HepG2 (cell line): ENCODE results near the gene TM9SF2. TPM values are rescaled to one million over a fixed set of nuclear protein-coding genes. Genes with fewer than 3 reads are reported as not detected.

Experiments used
- ATAC-seq: fragments of 200-7000 bp; cut with Tn5 transposase; 3 replicates; pipeline ENCODE4 v1.9.1; 2020; ENCODE audit warnings: mild to moderate bottlenecking, moderate library complexity
- BruUV-seq: library from RNA; stranded (reverse); fragments of 400-500 nt; replicated peaks from 2 replicates; lab custom pipeline; 2021; lab: Mats Ljungman, UMichigan
- CTCF ChIA-PET: fragments of 300-600 bp; formaldehyde crosslinking; extraction: SDS; loops from one replicate; lab custom pipeline; 2021; ENCODE audit warnings: low total read pairs, inconsistent platforms, low intra/inter-chr PET ratio; lab: Yijun Ruan, JAX
- POLR2A ChIA-PET: fragments of 350-600 bp; sonication (Branson Sonifier 250); formaldehyde crosslinking; loops from one replicate; lab custom pipeline; 2020; ENCODE audit warnings: antibody characterized with exemption, inconsistent platforms; lab: Yijun Ruan, JAX
- DNase-seq: peaks from one replicate; pipeline ENCODE4 v3.0.0-alpha.2; 2015; ENCODE audit warnings: low spot score
- FAIRE-seq: peaks from 3 replicates; lab custom pipeline; 2011; peaks lifted over from hg19 to GRCh38; lab: Jason Lieb, UNC
- H2AFZ ChIP-seq: one replicate; pipeline ENCODE4 v1.6.1; 2011; ENCODE audit warnings: low read length, inconsistent platforms
- H3K27ac ChIP-seq: fragments of 300-600 bp; 3 replicates; pipeline ENCODE4 v1.8.0; 2011; ENCODE audit warnings: mixed run types, mild to moderate bottlenecking, mixed read lengths, low read length, inconsistent platforms; ENCODE audit not compliant: insufficient read depth; ENCODE audit errors: extremely low read length
- H3K27me3 ChIP-seq, 2 experiments: fragments of 200-600 bp in 1 of 2; 2 replicates in 1 of 2; 3 replicates in 1 of 2; pipeline versions ENCODE4 v1.6.0 to v1.8.0; 2011; ENCODE audit warnings: low read length in 2 of 2, mild to moderate bottlenecking in 2 of 2, moderate library complexity in 2 of 2, inconsistent platforms in 1 of 2; ENCODE audit not compliant: insufficient read depth in 2 of 2, control insufficient read depth in 1 of 2
- H3K36me3 ChIP-seq, 2 experiments: fragments of 200-600 bp in 1 of 2; replicated peaks in 1 of 2; 2 replicates in 1 of 2; 3 replicates in 1 of 2; pipeline versions ENCODE4 v1.5.1 to v1.8.0; 2011; ENCODE audit warnings: low read length in 2 of 2, inconsistent platforms in 1 of 2; ENCODE audit not compliant: insufficient read depth in 2 of 2, control insufficient read depth in 1 of 2
- H3K4me1 ChIP-seq: 2 replicates; pipeline ENCODE4 v1.5.1; 2012; ENCODE audit warnings: low read length, inconsistent platforms; ENCODE audit not compliant: insufficient read depth
- H3K4me2 ChIP-seq: 2 replicates; pipeline ENCODE4 v1.6.0; 2011; ENCODE audit warnings: low read depth, low read length, inconsistent platforms
- H3K4me3 ChIP-seq, 3 experiments: fragments of 200-600 bp in 1 of 3; sonication (generic), shearing (Covaris generic) in 1 of 3; replicated peaks in 1 of 3; 2 replicates each; pipeline ENCODE4 v1.5.1; 2011 to 2016; ENCODE audit warnings: low read length in 3 of 3, inconsistent platforms in 2 of 3, low read depth in 2 of 3, mild to moderate bottlenecking in 2 of 3, control low read depth in 1 of 3, mixed read lengths in 1 of 3; ENCODE audit not compliant: insufficient read depth in 1 of 3
- H3K79me2 ChIP-seq: one replicate; pipeline ENCODE4 v1.6.1; 2011; ENCODE audit warnings: low read length, inconsistent platforms; ENCODE audit not compliant: insufficient read depth
- H3K9ac ChIP-seq: 2 replicates; pipeline ENCODE4 v1.6.0; 2011; ENCODE audit warnings: mild to moderate bottlenecking, low read depth, low read length, inconsistent platforms; ENCODE audit not compliant: insufficient read depth
- H3K9me3 ChIP-seq: 2 replicates; pipeline ENCODE4 v1.5.1; 2012; ENCODE audit warnings: mild to moderate bottlenecking, low read length
- H4K20me1 ChIP-seq: 2 replicates; pipeline ENCODE4 v1.6.0; 2011; ENCODE audit warnings: inconsistent platforms, mild to moderate bottlenecking, low read length, moderate library complexity; ENCODE audit not compliant: insufficient read depth
- GTF2F1 ChIP-seq: fragments of 150-350 bp; IDR thresholded peaks from 2 replicates; pipeline ENCODE4 v1.6.1; 2014; ENCODE audit warnings: low read length
- MNT ChIP-seq: fragments of 450-650 bp; IDR thresholded peaks from 2 replicates; pipeline ENCODE4 v1.6.1; 2016
- SRF ChIP-seq: IDR thresholded peaks from 2 replicates; pipeline ENCODE4 v1.6.1; 2011; ENCODE audit warnings: mild to moderate bottlenecking, low read depth, low read length, moderate library complexity
- WGBS: methylation state at CpG from one replicate; pipeline ENCODE4 v1.1.6; 2017; ENCODE audit warnings: low lambda C conversion rate; 5-methylcytosine and 5-hydroxymethylcytosine counted together
- in situ Hi-C: cut with HindIII; loops from 2 replicates; pipeline ENCODE4 v1.10.0; 2017; ENCODE audit warnings: low pct_unique_long_range_greater_than_20kb; ENCODE audit not compliant: extremely low pct_ligation_motif_present
- intact Hi-C: fragments of 100-400 bp; cut with micrococcal nuclease; formaldehyde crosslinking; loops from one replicate; pipeline ENCODE4 v1.10.0; 2022; ENCODE audit not compliant: unreplicated experiment
- polyA plus RNA-seq, 8 experiments: library from polyadenylated mRNA; depleted of rRNA in 3 of 8; stranded (reverse) in 7 of 8; unstranded in 1 of 8; fragments of >200 nt; fragmentation: Illumina TruSeq in 4 of 8; extraction: Trizol in 4 of 8; gene quantifications; 2 replicates each; pipeline versions ENCODE4 v1.2.1 to v1.2.3, GENCODE V29; 2011 to 2016; ENCODE audit warnings: low read depth in 4 of 8, missing spikeins in 1 of 8, mixed read lengths in 1 of 8; ENCODE audit not compliant: insufficient read depth in 1 of 8
- total RNA-seq, 5 experiments: library from RNA; depleted of rRNA; stranded (reverse); fragments of >200 nt; fragmentation: Illumina TruSeq; extraction: Trizol; gene quantifications; 2 replicates each; pipeline ENCODE4 v1.2.3, GENCODE V29; 2016; ENCODE audit warnings: low read depth in 1 of 5

The TM9SF2 gene
- total and polyA plus RNA-seq, 2 of the 13 experiments (the other 11 are each of a cell fraction or from before 2014, with no cell fraction given) = 94.1 to 123 TPM

- DNase-seq = no peak
- in situ Hi-C loops (no loop called here), intact Hi-C loops (no loop called here)
- no peak overlapping the region for H3K27ac ChIP-seq
- no peaks in the 10 kb centered on the region for H3K27me3 ChIP-seq
- H3K4me3 ChIP-seq = no peak overlapping the region
- no peaks in the 10 kb centered on the region for H3K79me2 ChIP-seq
- no peaks in the 10 kb centered on the region for H3K4me1 ChIP-seq
- no TSS peak for BruUV-seq
- H3K36me3 ChIP-seq = no peaks in the 10 kb centered on the region
- H3K9ac ChIP-seq = no peak overlapping the region
- H3K9me3 ChIP-seq = no peaks in the 10 kb centered on the region
- H4K20me1 ChIP-seq = no peaks in the 10 kb centered on the region
- POLR2A ChIA-PET = no interaction called here
- TF ChIP-seq GTF2F1 = no peak
- CTCF ChIA-PET = no interaction called here
- no peak for ATAC-seq
- H2AFZ ChIP-seq = no peak overlapping the region
- 34% methylated on average over 3 of the region's 3 CpGs for whole genome bisulfite sequencing
- FAIRE-seq = no peak
- no peak overlapping the region for H3K4me2 ChIP-seq
These were observed 89.3 kb downstream of the TM9SF2 start for GRCh38 chr13:99590519-99591011.

GRCh38 chr13:99596180-99596579, 94.9 kb downstream of the TM9SF2 start:
- in situ Hi-C loops (no loop called here), intact Hi-C loops (no loop called here)
- Histone ChIP-seq H3K4me2 (no peak overlapping the region), H3K9me3 (no peaks in the 10 kb centered on the region), H3K4me3 (no peak overlapping the region), H3K79me2 (no peaks in the 10 kb centered on the region), H3K9ac (no peak overlapping the region), H3K27me3 (0 out of 5 replicates have a peak, but pooled peaks cover 0 to under 1% of the 10 kb centered on the region in 2 experiments), H3K27ac (no peak overlapping the region), H2AFZ (no peak overlapping the region), H3K4me1 (peaks cover 11% of the 10 kb centered on the region), H4K20me1 (no peaks in the 10 kb centered on the region), H3K36me3 (no peaks in the 10 kb centered on the region)
- BruUV-seq = no TSS peak
- ChIA-PET CTCF (no interaction called here), POLR2A (no interaction called here)
- FAIRE-seq = no peak
- TF ChIP-seq MNT = peak; percentile 98
- TF ChIP-seq SRF = no peak
- ATAC-seq = no peak
- no peak for DNase-seq
- 21% methylated on average over 5 of the region's 5 CpGs for WGBS
